Osteoblast (primary cell): ENCODE data around the gene TMC6. TPM values are rescaled to one million over a fixed set of nuclear protein-coding genes. Genes with fewer than 3 reads are reported as not detected.
"Not testable (repeated sequence)": the region's sequence is repeated elsewhere in the genome, so short reads cannot be mapped to it uniquely, and the experiment has no call there.

Experiments
- DNase-seq: peaks from one replicate; pipeline ENCODE4 v3.0.0; 2011; ENCODE audit warnings: low spot score, mixed read lengths; ENCODE audit not compliant: insufficient read length; ENCODE audit errors: missing footprints
- H2AFZ ChIP-seq: 2 replicates; pipeline ENCODE4 v1.6.0; 2011; ENCODE audit warnings: mild to moderate bottlenecking, low read length
- H3K27ac ChIP-seq: 2 replicates; pipeline ENCODE4 v1.5.1; 2011; ENCODE audit warnings: mild to moderate bottlenecking, low read depth, low read length, moderate library complexity
- H3K27me3 ChIP-seq: 2 replicates; pipeline ENCODE4 v1.6.0; 2012; ENCODE audit warnings: mild to moderate bottlenecking, control low read depth, inconsistent platforms, low read length, moderate library complexity; ENCODE audit not compliant: insufficient read depth
- H3K36me3 ChIP-seq: 2 replicates; pipeline ENCODE4 v1.5.1; 2011; ENCODE audit warnings: mild to moderate bottlenecking, low read length, control low read depth, moderate library complexity; ENCODE audit not compliant: insufficient read depth
- H3K4me1 ChIP-seq: 2 replicates; pipeline ENCODE4 v1.5.1; 2011; ENCODE audit warnings: mild to moderate bottlenecking, low read length, control low read depth, moderate library complexity; ENCODE audit not compliant: insufficient read depth
- H3K4me2 ChIP-seq: 2 replicates; pipeline ENCODE4 v1.6.0; 2011; ENCODE audit warnings: mild to moderate bottlenecking, low read length; ENCODE audit not compliant: insufficient read depth
- H3K4me3 ChIP-seq: fragments of 200-600 bp; sonication (generic); 3 replicates; pipeline ENCODE4 v1.5.1; 2012; ENCODE audit warnings: mild to moderate bottlenecking, low read length, inconsistent platforms; ENCODE audit not compliant: insufficient read depth
- H3K79me2 ChIP-seq: 2 replicates; pipeline ENCODE4 v1.6.0; 2012; ENCODE audit warnings: mild to moderate bottlenecking, low read length, control low read depth, inconsistent platforms; ENCODE audit not compliant: insufficient read depth
- H3K9me3 ChIP-seq: 2 replicates; pipeline ENCODE4 v1.5.1; 2011; ENCODE audit warnings: low read depth, low read length, control low read depth
- H4K20me1 ChIP-seq: 2 replicates; pipeline ENCODE4 v1.6.0; 2012; ENCODE audit warnings: mild to moderate bottlenecking, low read length, control low read depth; ENCODE audit not compliant: insufficient read depth
- total RNA-seq: library from RNA; depleted of rRNA; stranded (reverse); fragments of >200 nt; gene quantifications from 2 replicates; pipeline ENCODE4 v1.2.3, GENCODE V29; 2012
- TF ChIP-seq, protein P1 (sequence below): IDR thresholded peaks from 2 replicates; pipeline ENCODE4 v1.5.1; 2011; ENCODE audit warnings: mild to moderate bottlenecking, low read depth, low read length, moderate library complexity; ENCODE audit errors: extremely low read depth

TMC6 gene
- total RNA-seq, 1 donor = under 0.01 TPM

- TF ChIP-seq, protein P1, sequence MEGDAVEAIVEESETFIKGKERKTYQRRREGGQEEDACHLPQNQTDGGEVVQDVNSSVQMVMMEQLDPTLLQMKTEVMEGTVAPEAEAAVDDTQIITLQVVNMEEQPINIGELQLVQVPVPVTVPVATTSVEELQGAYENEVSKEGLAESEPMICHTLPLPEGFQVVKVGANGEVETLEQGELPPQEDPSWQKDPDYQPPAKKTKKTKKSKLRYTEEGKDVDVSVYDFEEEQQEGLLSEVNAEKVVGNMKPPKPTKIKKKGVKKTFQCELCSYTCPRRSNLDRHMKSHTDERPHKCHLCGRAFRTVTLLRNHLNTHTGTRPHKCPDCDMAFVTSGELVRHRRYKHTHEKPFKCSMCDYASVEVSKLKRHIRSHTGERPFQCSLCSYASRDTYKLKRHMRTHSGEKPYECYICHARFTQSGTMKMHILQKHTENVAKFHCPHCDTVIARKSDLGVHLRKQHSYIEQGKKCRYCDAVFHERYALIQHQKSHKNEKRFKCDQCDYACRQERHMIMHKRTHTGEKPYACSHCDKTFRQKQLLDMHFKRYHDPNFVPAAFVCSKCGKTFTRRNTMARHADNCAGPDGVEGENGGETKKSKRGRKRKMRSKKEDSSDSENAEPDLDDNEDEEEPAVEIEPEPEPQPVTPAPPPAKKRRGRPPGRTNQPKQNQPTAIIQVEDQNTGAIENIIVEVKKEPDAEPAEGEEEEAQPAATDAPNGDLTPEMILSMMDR = no peak
- H3K4me3 ChIP-seq = no peak overlapping the region
- no peaks in the 10 kb centered on the region for H3K9me3 ChIP-seq
- H3K36me3 ChIP-seq = no peaks in the 10 kb centered on the region
- DNase-seq = peak; percentile 35
- H4K20me1 ChIP-seq = no peaks in the 10 kb centered on the region
- H3K27me3 ChIP-seq = no peaks in the 10 kb centered on the region
- H3K4me1 ChIP-seq = no peaks in the 10 kb centered on the region
- no peaks in the 10 kb centered on the region for H3K79me2 ChIP-seq
- no peak overlapping the region for H2AFZ ChIP-seq
- H3K27ac ChIP-seq = no peak overlapping the region
- H3K4me2 ChIP-seq = no peak overlapping the region
Observed at GRCh38 chr17:78141437-78142118, 13.0 kb upstream of the TMC6 start.

- Histone ChIP-seq H3K27ac (no peak overlapping the region), H2AFZ (no peak overlapping the region), H3K4me1 (no peaks in the 10 kb centered on the region), H3K4me3 (no peak overlapping the region), H4K20me1 (no peaks in the 10 kb centered on the region), H3K4me2 (no peak overlapping the region), H3K9me3 (no peaks in the 10 kb centered on the region), H3K27me3 (no peaks in the 10 kb centered on the region), H3K36me3 (no peaks in the 10 kb centered on the region), H3K79me2 (no peaks in the 10 kb centered on the region)
- TF ChIP-seq, protein P1 = no peak
- peak; percentile 92 for DNase-seq
Observed at GRCh38 chr17:78140169-78141051, 11.9 kb upstream of the TMC6 start.

- H2AFZ ChIP-seq, H3K27me3 ChIP-seq, H3K4me1 ChIP-seq, H4K20me1 ChIP-seq, H3K4me2 ChIP-seq, H3K79me2 ChIP-seq, H3K36me3 ChIP-seq, H3K4me3 ChIP-seq, DNase-seq, H3K27ac ChIP-seq, H3K9me3 ChIP-seq: not testable (repeated sequence)
Observed at GRCh38 chr17:78139861-78140168, 11.3 kb upstream of the TMC6 start.

GRCh38 chr17:78138204-78139060, 9.9 kb upstream of the TMC6 start:
- H2AFZ ChIP-seq = no peak overlapping the region
- H3K36me3 ChIP-seq = no peaks in the 10 kb centered on the region
- no peak overlapping the region for H3K27ac ChIP-seq
- H3K4me2 ChIP-seq = no peak overlapping the region
- no peaks in the 10 kb centered on the region for H3K9me3 ChIP-seq
- no peaks in the 10 kb centered on the region for H4K20me1 ChIP-seq
- no peaks in the 10 kb centered on the region for H3K27me3 ChIP-seq
- peak; percentile 83 for DNase-seq
- no peak overlapping the region for H3K4me3 ChIP-seq
- no peaks in the 10 kb centered on the region for H3K79me2 ChIP-seq
- TF ChIP-seq, protein P1 = no peak
- H3K4me1 ChIP-seq = no peaks in the 10 kb centered on the region
